Stomach (tissue), 4 donors: ENCODE measurements around the gene DUSP16.

Experiments
- POLR2AphosphoS5 ChIP-seq, 3 donors: sonication (generic); formaldehyde crosslinking; IDR thresholded peaks; one replicate each; pipeline ENCODE4 v1.6.1; 2016; ENCODE audit warnings: antibody characterized with exemption in 3 of 3
- TF ChIP-seq, protein P1 (sequence below), 7 experiments: fragments of 450-650 bp in 4 of 7; fragments of 200-600 bp in 3 of 7; sonication (generic) in 3 of 7; IDR thresholded peaks; one replicate each; pipeline ENCODE4 v1.5.1; 2016 to 2019; ENCODE audit warnings: antibody characterized with exemption in 7 of 7, control low read depth in 2 of 7, mild to moderate bottlenecking in 1 of 7

DNA sequence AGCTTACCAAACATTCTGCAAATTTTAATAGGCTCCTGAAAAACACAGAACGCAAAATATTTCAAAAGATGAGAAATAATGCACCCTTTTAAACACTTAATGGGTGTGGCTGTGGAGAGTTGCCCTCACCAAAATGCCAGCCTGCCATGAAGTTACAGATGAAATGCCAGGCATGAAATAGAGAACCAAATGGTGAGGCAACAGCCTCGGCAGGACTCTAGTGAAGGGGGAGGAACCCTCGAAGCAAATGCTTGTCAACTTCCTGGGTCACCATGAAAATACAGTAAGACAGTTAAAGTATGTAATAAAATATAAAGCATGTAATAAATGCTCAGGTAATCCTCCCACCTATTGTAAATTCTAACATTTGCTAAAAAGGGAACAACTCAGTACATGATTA is 24.1 kb downstream of the DUSP16 start:
- TF ChIP-seq, protein P1, sequence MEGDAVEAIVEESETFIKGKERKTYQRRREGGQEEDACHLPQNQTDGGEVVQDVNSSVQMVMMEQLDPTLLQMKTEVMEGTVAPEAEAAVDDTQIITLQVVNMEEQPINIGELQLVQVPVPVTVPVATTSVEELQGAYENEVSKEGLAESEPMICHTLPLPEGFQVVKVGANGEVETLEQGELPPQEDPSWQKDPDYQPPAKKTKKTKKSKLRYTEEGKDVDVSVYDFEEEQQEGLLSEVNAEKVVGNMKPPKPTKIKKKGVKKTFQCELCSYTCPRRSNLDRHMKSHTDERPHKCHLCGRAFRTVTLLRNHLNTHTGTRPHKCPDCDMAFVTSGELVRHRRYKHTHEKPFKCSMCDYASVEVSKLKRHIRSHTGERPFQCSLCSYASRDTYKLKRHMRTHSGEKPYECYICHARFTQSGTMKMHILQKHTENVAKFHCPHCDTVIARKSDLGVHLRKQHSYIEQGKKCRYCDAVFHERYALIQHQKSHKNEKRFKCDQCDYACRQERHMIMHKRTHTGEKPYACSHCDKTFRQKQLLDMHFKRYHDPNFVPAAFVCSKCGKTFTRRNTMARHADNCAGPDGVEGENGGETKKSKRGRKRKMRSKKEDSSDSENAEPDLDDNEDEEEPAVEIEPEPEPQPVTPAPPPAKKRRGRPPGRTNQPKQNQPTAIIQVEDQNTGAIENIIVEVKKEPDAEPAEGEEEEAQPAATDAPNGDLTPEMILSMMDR (IDR thresholded peaks at IDR 0.05) = no peak
- no peak for TF ChIP-seq POLR2AphosphoS5 (IDR thresholded peaks at IDR 0.05)
